MG63 (cell line): ENCODE results near the gene SDF4. TPM values are rescaled to one million over a fixed set of nuclear protein-coding genes. Genes with fewer than 3 reads are reported as not detected.
"Not testable (repeated sequence)": the region's sequence is repeated elsewhere in the genome, so short reads cannot be mapped to it uniquely, and the experiment has no call there.

Source experiments
- DNase-seq: peaks from one replicate; pipeline ENCODE4 v3.0.0-alpha.2; 2020
- H3K27me3 ChIP-seq: fragments of 250-450 bp; sonication (Bioruptor Pico); 2 replicates; pipeline ENCODE4 v1.5.1; 2020; ENCODE audit warnings: mild to moderate bottlenecking, moderate library complexity
- H3K36me3 ChIP-seq: fragments of 250-450 bp; sonication (Bioruptor Pico); 2 replicates; pipeline ENCODE4 v1.5.1; 2020; ENCODE audit warnings: mild to moderate bottlenecking, moderate library complexity
- H3K4me3 ChIP-seq: fragments of 250-450 bp; sonication (Bioruptor Pico); 2 replicates; pipeline ENCODE4 v1.5.1; 2020; ENCODE audit warnings: mild to moderate bottlenecking, moderate library complexity
- H3K9me3 ChIP-seq: fragments of 250-450 bp; sonication (Bioruptor Pico); 2 replicates; pipeline ENCODE4 v1.5.1; 2020; ENCODE audit warnings: mild to moderate bottlenecking, moderate library complexity
- total RNA-seq: library from RNA; depleted of rRNA; stranded (reverse); fragments of >200 nt; shearing (Covaris generic); gene quantifications from 2 replicates; pipeline ENCODE4 v1.2.3, GENCODE V29; 2014; ENCODE audit warnings: low replicate concordance

The SDF4 gene
- total RNA-seq, 1 experiment from 2014 or later = 126 TPM

DNA sequence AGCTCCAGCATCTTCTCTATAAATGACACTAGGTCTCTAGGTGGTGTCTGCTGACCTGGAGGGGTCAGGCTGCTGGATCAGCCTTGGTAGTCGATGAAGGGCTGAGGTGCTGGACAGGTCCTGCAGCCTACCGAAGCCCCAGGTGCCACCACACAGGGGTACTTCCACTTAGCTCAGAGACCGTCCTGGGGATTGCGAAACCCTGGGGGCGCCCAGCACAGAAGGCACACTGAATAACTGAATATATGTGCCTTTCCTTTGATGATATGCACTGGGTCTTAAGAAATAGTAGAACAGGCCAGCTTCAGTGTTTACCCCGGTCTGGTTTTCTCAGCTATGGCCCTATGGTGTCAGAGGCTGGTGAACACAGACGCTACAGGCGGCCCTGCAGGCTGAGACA lies 31.0 kb upstream of the SDF4 start:
- Histone ChIP-seq H3K36me3 (peaks cover 72% of the 10 kb centered on the region), H3K9me3 (no peaks in the 10 kb centered on the region), H3K27me3 (no peaks in the 10 kb centered on the region), H3K4me3 (no peak overlapping the region)
- DNase-seq = no peak

- DNase-seq = no peak
- Histone ChIP-seq H3K9me3 (no peaks in the 10 kb centered on the region), H3K36me3 (peaks cover 65% of the 10 kb centered on the region), H3K27me3 (no peaks in the 10 kb centered on the region), H3K4me3 (no peak overlapping the region)
These were observed 30.3 kb upstream of the SDF4 start for GRCh38 chr1:1262071-1262470.

- H3K36me3 ChIP-seq = peaks cover 63% of the 10 kb centered on the region
- no peak for DNase-seq
- no peak overlapping the region for H3K4me3 ChIP-seq
- no peaks in the 10 kb centered on the region for H3K27me3 ChIP-seq
- no peaks in the 10 kb centered on the region for H3K9me3 ChIP-seq
These were observed 29.2 kb upstream of the SDF4 start for GRCh38 chr1:1260843-1261560.

DNA sequence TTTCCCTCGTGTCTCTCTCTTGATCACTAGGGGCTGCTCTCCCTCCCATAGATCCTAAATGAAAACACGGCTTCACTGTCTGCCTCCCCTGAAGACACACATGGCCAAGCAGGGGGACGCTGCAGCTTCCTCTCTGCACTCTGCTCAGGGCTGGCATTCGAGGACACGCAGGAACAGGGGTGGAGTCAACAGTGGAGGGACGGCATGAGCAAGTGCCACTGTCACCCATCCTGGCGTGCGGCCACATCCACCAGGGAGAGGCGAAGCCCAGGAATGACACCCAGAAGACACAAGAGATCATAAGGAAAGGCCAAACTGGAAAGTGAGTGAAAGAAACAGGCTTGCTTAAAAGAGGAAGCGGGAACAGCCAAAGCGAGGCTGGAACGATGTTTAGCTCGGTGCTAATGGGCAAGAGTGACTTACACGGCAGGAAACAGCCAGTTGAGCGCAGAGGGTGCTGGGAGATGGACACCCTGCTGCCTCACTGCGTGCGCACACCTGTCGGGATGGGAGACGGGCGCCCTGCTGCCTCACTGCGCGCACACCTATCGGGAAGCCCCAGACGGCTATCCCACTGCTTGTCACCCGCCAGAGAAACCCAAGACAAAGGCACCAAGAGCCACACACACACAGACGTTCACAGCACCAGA lies 28.3 kb upstream of the SDF4 start:
- Histone ChIP-seq H3K4me3 (no peak overlapping the region), H3K36me3 (peaks cover 61% of the 10 kb centered on the region), H3K9me3 (no peaks in the 10 kb centered on the region), H3K27me3 (no peaks in the 10 kb centered on the region)
- no peak for DNase-seq

DNA sequence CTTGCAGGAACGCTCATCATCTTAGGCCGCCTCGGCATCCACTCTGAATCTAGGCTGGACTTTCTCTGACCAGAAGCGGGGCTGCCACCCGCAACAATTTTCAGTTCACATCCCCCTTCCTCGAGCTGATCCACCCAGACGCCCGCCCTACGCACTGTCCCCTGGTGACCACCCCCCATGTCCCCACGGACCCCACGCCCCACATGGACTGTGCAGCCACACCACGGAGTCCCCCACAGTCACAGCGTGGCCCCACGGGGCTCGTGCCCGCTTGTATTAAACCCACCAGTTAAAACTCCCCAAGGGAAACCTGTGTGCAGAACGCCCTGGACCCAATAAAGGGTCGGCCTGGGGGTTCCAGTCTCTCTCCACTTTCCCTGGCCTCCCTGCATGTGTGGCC lies 27.7 kb upstream of the SDF4 start:
- no peak for DNase-seq
- H3K4me3 ChIP-seq = no peak overlapping the region
- peaks cover 61% of the 10 kb centered on the region for H3K36me3 ChIP-seq
- no peaks in the 10 kb centered on the region for H3K27me3 ChIP-seq
- no peaks in the 10 kb centered on the region for H3K9me3 ChIP-seq

- Histone ChIP-seq H3K36me3 (peaks cover 58% of the 10 kb centered on the region), H3K4me3 (no peak overlapping the region), H3K9me3 (no peaks in the 10 kb centered on the region), H3K27me3 (no peaks in the 10 kb centered on the region)
- DNase-seq = no peak
These were observed 27.3 kb upstream of the SDF4 start for GRCh38 chr1:1259119-1259488.

- no peak for DNase-seq
- no peaks in the 10 kb centered on the region for H3K9me3 ChIP-seq
- H3K36me3 ChIP-seq = peaks cover 55% of the 10 kb centered on the region
- H3K27me3 ChIP-seq = no peaks in the 10 kb centered on the region
- no peak overlapping the region for H3K4me3 ChIP-seq
These were observed 25.4 kb upstream of the SDF4 start for GRCh38 chr1:1256956-1257871.

- Histone ChIP-seq H3K27me3 (no peaks in the 10 kb centered on the region), H3K36me3 (peaks cover 42% of the 10 kb centered on the region), H3K9me3 (no peaks in the 10 kb centered on the region), H3K4me3 (no peak overlapping the region)
- DNase-seq = no peak
These were observed 23.8 kb upstream of the SDF4 start for GRCh38 chr1:1255611-1256010.

DNA sequence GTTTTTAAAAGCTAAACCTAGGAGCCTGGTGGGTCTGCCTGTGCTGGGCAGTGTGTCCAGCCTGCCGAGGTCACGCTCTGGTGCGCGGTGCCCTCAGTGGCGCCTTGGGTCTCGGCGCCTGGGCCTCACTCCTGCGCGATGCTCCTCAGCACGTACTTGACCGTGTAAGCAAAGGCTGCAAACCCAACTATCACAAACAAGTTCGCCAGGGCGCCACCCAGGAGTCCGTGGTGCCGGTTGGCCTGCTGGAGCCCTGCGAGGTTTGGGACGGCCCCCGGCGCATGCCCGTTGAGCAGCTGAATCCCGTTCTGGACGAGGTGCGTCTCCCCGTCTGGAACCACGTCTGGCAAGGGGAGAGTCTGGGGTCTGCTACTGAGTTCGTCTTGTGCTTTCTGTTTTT lies 23.3 kb upstream of the SDF4 start:
- Histone ChIP-seq H3K4me3 (no peak overlapping the region), H3K36me3 (peaks cover 38% of the 10 kb centered on the region), H3K27me3 (no peaks in the 10 kb centered on the region), H3K9me3 (no peaks in the 10 kb centered on the region)
- no peak for DNase-seq

DNA sequence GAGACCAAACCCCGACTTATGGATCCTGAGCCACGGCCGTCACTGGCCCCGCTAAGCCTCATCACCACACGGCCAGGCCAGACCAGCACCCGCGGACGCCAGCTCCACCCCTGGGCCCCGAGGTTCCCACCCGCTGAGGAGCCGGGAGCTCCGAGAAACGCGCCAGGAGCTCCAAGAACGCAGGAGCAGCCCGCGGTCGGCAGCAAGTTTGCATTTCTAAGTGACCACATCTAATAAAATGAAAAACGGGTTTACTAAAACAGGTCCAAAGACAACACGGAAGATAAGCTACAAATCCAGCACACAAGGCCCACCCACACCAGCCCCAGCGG lies 22.8 kb upstream of the SDF4 start:
- Histone ChIP-seq H3K9me3 (no peaks in the 10 kb centered on the region), H3K27me3 (no peaks in the 10 kb centered on the region), H3K36me3 (peaks cover 34% of the 10 kb centered on the region), H3K4me3 (no peak overlapping the region)
- no peak for DNase-seq

GRCh38 chr1:1253972-1254666 lies 22.3 kb upstream of the SDF4 start:
- H3K4me3 ChIP-seq = no peak overlapping the region
- H3K27me3 ChIP-seq = no peaks in the 10 kb centered on the region
- H3K36me3 ChIP-seq = peaks cover 33% of the 10 kb centered on the region
- DNase-seq = no peak
- no peaks in the 10 kb centered on the region for H3K9me3 ChIP-seq

GRCh38 chr1:1253314-1253713 lies 21.5 kb upstream of the SDF4 start:
- Histone ChIP-seq H3K9me3 (no peaks in the 10 kb centered on the region), H3K27me3 (no peaks in the 10 kb centered on the region), H3K36me3 (peaks cover 33% of the 10 kb centered on the region), H3K4me3 (no peak overlapping the region)
- DNase-seq = no peak

GRCh38 chr1:1250786-1251284 lies 19.0 kb upstream of the SDF4 start:
- DNase-seq = no peak
- no peak overlapping the region for H3K4me3 ChIP-seq
- peaks cover 24% of the 10 kb centered on the region for H3K36me3 ChIP-seq
- no peaks in the 10 kb centered on the region for H3K9me3 ChIP-seq
- H3K27me3 ChIP-seq = no peaks in the 10 kb centered on the region

DNA sequence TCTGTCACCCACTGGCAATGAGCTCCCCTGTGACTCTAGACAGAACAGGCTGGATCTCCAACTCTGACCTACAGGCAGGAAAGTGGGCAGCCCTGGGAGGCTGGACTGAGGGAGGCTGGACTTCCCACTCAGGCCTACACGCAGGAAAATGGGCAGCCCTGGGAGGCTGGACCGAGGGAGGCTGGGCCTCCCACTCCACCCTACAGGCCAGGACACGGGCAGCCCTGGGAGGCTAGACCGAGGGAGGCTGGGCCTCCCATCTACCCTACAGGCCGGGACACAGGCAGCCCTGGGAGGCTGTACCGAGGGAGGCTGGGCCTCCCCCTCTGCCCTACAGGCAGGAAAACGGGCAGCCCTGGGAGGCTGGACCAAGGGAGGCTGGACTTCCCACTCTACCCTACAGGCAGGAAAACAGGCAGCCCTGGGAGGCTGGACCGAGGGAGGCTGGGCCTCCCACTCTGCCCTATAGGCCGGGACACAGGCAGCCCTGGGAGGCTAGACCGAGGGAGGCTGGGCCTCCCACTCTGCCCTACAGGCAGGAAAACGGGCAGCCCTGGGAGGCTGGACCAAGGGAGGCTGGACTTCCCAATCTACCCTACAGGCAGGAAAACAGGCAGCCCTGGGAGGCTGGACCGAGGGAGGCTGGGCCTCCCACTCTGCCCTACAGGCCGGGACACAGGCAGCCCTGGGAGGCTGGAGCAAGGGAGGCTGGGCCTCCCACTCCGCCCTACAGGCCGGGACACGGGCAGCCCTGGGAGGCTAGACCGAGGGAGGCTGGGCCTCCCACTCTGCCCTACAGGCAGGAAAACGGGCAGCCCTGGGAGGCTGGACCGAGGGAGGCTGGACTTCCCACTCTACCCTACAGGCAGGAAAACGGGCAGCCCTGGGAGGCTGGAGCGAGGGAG lies 16.5 kb upstream of the SDF4 start:
- H3K4me3 ChIP-seq, H3K9me3 ChIP-seq, H3K36me3 ChIP-seq, DNase-seq, H3K27me3 ChIP-seq: not testable (repeated sequence)

DNA sequence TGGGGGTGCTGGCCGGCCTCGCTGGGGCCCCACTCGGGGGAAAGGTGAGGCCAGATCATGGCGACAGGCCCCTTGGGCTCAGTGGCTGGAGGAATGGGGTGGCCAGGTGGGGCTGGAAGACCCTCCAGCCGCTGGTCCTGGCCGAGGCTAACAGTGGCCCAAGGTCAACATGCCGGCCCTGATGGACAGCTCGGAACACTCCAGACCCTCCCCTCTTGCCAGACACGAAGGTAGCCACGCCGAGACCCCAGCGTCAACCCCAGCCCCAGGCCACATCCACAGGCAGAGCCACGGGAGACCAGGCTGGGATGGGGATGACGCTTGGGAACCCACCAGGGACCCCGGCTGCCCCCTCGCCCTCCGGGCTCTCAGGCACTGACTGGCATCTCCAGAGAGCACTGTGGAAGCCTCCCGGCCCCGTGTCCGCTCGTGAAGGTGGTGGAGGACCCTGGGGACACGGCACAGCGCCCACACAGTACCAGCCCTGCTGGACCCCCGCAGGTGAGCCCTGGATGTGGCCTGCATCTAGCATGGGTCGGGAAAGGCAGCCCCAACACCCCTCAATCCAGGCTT lies 15.6 kb upstream of the SDF4 start:
- Histone ChIP-seq H3K9me3 (no peaks in the 10 kb centered on the region), H3K4me3 (no peak overlapping the region), H3K36me3 (peaks cover under 1% of the 10 kb centered on the region; the same call in 1 of the 2 replicates), H3K27me3 (no peaks in the 10 kb centered on the region)
- DNase-seq = no peak
